A549 (cell line): ENCODE data around the gene S100A9. TPM values are rescaled to one million over a fixed set of nuclear protein-coding genes. Genes with fewer than 3 reads are reported as not detected.

Experiments used
- ATAC-seq, 2 experiments: fragments of 200-7000 bp in 1 of 2; fragments of >200 bp in 1 of 2; cut with Nextera tagmentation in 1 of 2; cut with Tn5 transposase in 1 of 2; 3 replicates each; pipeline versions ENCODE4 v1.8.0 to v1.9.1; 2018 to 2020; ENCODE audit warnings: mild to moderate bottlenecking in 1 of 2, moderate library complexity in 1 of 2
- CTCF ChIA-PET: fragments of 300-600 bp; sonication (Branson Sonifier 250); formaldehyde crosslinking; extraction: SDS; loops from one replicate; lab custom pipeline; 2021; ENCODE audit warnings: antibody characterized with exemption, inconsistent platforms; lab: Yijun Ruan, JAX
- POLR2A ChIA-PET: fragments of 350-600 bp; formaldehyde crosslinking; extraction: SDS; loops from one replicate; lab custom pipeline; 2021; ENCODE audit warnings: antibody characterized with exemption, inconsistent platforms; lab: Yijun Ruan, JAX
- DNase-seq, 2 experiments: peaks; one replicate each; pipeline versions ENCODE4 v3.0.0 to v3.0.0-alpha.2; 2011 to 2016; ENCODE audit warnings: low read depth in 1 of 2, low spot score in 1 of 2
- FAIRE-seq: peaks from 2 replicates; lab custom pipeline; 2011; peaks lifted over from hg19 to GRCh38; lab: Jason Lieb, UNC
- H3K27ac ChIP-seq, 2 experiments: fragments of >200 bp; sonication (Bioruptor Twin); formaldehyde crosslinking; 3 replicates each; pipeline ENCODE4 v1.5.1; 2016 to 2017
- H3K4me1 ChIP-seq: fragments of >200 bp; sonication (Bioruptor Twin); formaldehyde crosslinking; 3 replicates; pipeline ENCODE4 v1.6.1; 2016
- H3K4me2 ChIP-seq: fragments of >200 bp; sonication (Bioruptor Twin); formaldehyde crosslinking; 3 replicates; pipeline ENCODE4 v1.6.1; 2016
- H3K4me3 ChIP-seq: fragments of >200 bp; sonication (Bioruptor Twin); formaldehyde crosslinking; 3 replicates; pipeline ENCODE4 v1.5.1; 2016
- H3K9me3 ChIP-seq: fragments of >200 bp; sonication (Bioruptor Twin); formaldehyde crosslinking; 3 replicates; pipeline ENCODE4 v1.6.1; 2016
- CBX8 ChIP-seq: fragments of 200-600 bp; sonication (generic); IDR thresholded peaks from 2 replicates; pipeline ENCODE4 v1.6.1; 2016
- CEBPB ChIP-seq, 2 experiments: fragments of >200 bp in 1 of 2; sonication (Bioruptor Twin) in 1 of 2; formaldehyde crosslinking in 1 of 2; IDR thresholded peaks; 2 replicates each; pipeline ENCODE4 v1.6.1; 2012 to 2016
- CHD2 ChIP-seq: fragments of 150-350 bp; IDR thresholded peaks from 2 replicates; pipeline ENCODE4 v1.6.1; 2014; ENCODE audit warnings: low read length; ENCODE audit not compliant: partially characterized antibody
- EHF ChIP-seq: fragments of 250-450 bp; sonication (Bioruptor Pico); IDR thresholded peaks from 2 replicates; pipeline ENCODE4 v1.5.0; 2020; ENCODE audit warnings: mild to moderate bottlenecking
- EP300 ChIP-seq, 2 experiments: fragments of >200 bp; sonication (Bioruptor Twin); formaldehyde crosslinking; IDR thresholded peaks; 2 replicates in 1 of 2; 3 replicates in 1 of 2; pipeline ENCODE4 v1.6.1; 2016 to 2017
- FOSB ChIP-seq: fragments of 250-450 bp; sonication (Bioruptor Pico); IDR thresholded peaks from 2 replicates; pipeline ENCODE4 v1.5.0; 2020; ENCODE audit warnings: mild to moderate bottlenecking, moderate library complexity
- FOSL2 ChIP-seq, 2 experiments: fragments of 450-650 bp in 1 of 2; fragments of >200 bp in 1 of 2; sonication (Bioruptor Twin) in 1 of 2; formaldehyde crosslinking; IDR thresholded peaks; 2 replicates each; pipeline versions ENCODE4 v1.5.0 to v1.6.1; 2016 to 2020; ENCODE audit warnings: mild to moderate bottlenecking in 1 of 2, moderate library complexity in 1 of 2
- HOXB13 ChIP-seq: fragments of 250-450 bp; sonication (Bioruptor Pico); IDR thresholded peaks from 2 replicates; pipeline ENCODE4 v1.5.0; 2020; ENCODE audit warnings: low read depth, mild to moderate bottlenecking, moderate library complexity
- JUN ChIP-seq, 2 experiments: fragments of >200 bp; sonication (Bioruptor Twin); formaldehyde crosslinking; IDR thresholded peaks; 2 replicates in 1 of 2; 3 replicates in 1 of 2; pipeline ENCODE4 v1.6.1; 2016 to 2017
- KDM5A ChIP-seq: fragments of 200-600 bp; sonication (generic); IDR thresholded peaks from 2 replicates; pipeline ENCODE4 v1.6.1; 2016; ENCODE audit warnings: antibody characterized with exemption, mild to moderate bottlenecking
- MAZ ChIP-seq: fragments of 150-350 bp; IDR thresholded peaks from 2 replicates; pipeline ENCODE4 v1.6.1; 2014; ENCODE audit warnings: antibody characterized with exemption, low read depth, low read length, borderline replicate concordance
- NPAS2 ChIP-seq: fragments of 250-450 bp; sonication (Bioruptor Pico); IDR thresholded peaks from 2 replicates; pipeline ENCODE4 v1.8.0; 2022; ENCODE audit warnings: mild to moderate bottlenecking, moderate library complexity, borderline replicate concordance
- PHF8 ChIP-seq: fragments of 200-600 bp; sonication (generic); IDR thresholded peaks from 2 replicates; pipeline ENCODE4 v1.6.1; 2016; ENCODE audit warnings: low read depth, mild to moderate bottlenecking, antibody characterized with exemption, moderate library complexity, borderline replicate concordance
- POLR2A ChIP-seq: IDR thresholded peaks from 2 replicates; pipeline ENCODE4 v1.6.1; 2012; ENCODE audit warnings: mild to moderate bottlenecking, low read length
- RCOR1 ChIP-seq: fragments of 150-350 bp; IDR thresholded peaks from 2 replicates; pipeline ENCODE4 v1.6.1; 2014; ENCODE audit warnings: antibody characterized with exemption, low read length, low read depth
- RFX5 ChIP-seq: fragments of 450-650 bp; IDR thresholded peaks from 2 replicates; pipeline ENCODE4 v1.7.1; 2014; ENCODE audit warnings: antibody characterized with exemption, mild to moderate bottlenecking, moderate library complexity
- RNF2 ChIP-seq: fragments of 200-600 bp; sonication (generic); IDR thresholded peaks from 2 replicates; pipeline ENCODE4 v1.6.1; 2016; ENCODE audit warnings: low read depth, mild to moderate bottlenecking, antibody characterized with exemption, moderate library complexity, borderline replicate concordance
- TFCP2L1 ChIP-seq: fragments of 250-450 bp; sonication (Bioruptor Pico); IDR thresholded peaks from 2 replicates; pipeline ENCODE4 v1.5.0; 2021; ENCODE audit warnings: mild to moderate bottlenecking
- ZFP36 ChIP-seq: fragments of 450-650 bp; IDR thresholded peaks from 2 replicates; pipeline ENCODE4 v1.6.1; 2014; ENCODE audit warnings: borderline replicate concordance; ENCODE audit not compliant: partially characterized antibody
- ZSCAN20 ChIP-seq: fragments of 250-450 bp; sonication (Bioruptor Pico); IDR thresholded peaks from 2 replicates; pipeline ENCODE4 v1.8.0; 2022; ENCODE audit warnings: mild to moderate bottlenecking, moderate library complexity
- WGBS: methylation state at CpG from one replicate; pipeline ENCODE4 v1.1.6; 2017; ENCODE audit errors: missing lambda C conversion rate; 5-methylcytosine and 5-hydroxymethylcytosine counted together
- polyA plus RNA-seq, 4 experiments: library from polyadenylated mRNA; depleted of rRNA in 3 of 4; stranded (reverse); fragments of >200 nt; fragmentation: RNase III in 1 of 4; extraction: RNeasy Plus Mini Kit Qiagen cat#74134 plus additional on column Dnase treatment in 1 of 4; gene quantifications; 2 replicates in 3 of 4; 3 replicates in 1 of 4; pipeline ENCODE4 v1.2.3, GENCODE V29; 2011 to 2017
- TF ChIP-seq, protein P1 (sequence below): fragments of 150-350 bp; IDR thresholded peaks from 2 replicates; pipeline ENCODE4 v1.6.1; 2014; ENCODE audit warnings: low read depth, mild to moderate bottlenecking, low read length
- TF ChIP-seq, protein P2 (sequence below): fragments of 250-450 bp; sonication (Bioruptor Pico); IDR thresholded peaks from 2 replicates; pipeline ENCODE4 v1.5.0; 2020; ENCODE audit warnings: low read depth, mild to moderate bottlenecking, moderate library complexity
- TF ChIP-seq, protein P3 (sequence below): fragments of >200 bp; sonication (Bioruptor Twin); formaldehyde crosslinking; IDR thresholded peaks from 3 replicates; pipeline ENCODE4 v1.6.1; 2016
- TF ChIP-seq, protein P4 (sequence below): IDR thresholded peaks from 2 replicates; pipeline ENCODE4 v1.6.1; 2012

S100A9 gene
- polyA plus RNA-seq, 2 of the 4 experiments (the other 2 are of a cell fraction): 0.90 to 3.1 TPM

DNA sequence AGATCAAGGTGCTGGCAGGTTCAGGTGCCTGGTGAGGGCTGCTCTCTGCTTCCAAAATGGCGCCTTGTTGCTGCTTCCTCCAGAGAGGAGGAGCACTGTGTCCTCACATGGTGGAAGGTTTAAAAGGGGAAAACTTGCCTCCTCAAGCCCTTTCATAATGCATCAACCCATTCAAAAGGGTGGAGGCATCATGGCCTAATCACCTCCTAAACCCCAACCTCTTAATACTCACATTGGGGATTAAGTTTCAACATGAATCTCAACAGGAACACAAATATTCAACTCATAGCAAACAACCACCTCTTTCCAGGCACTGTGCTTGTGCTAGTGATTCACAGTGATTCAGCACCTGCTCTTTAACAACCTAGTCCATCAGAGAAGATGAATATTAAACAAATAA is 13.6 kb downstream of the S100A9 start:
- ATAC-seq (no peak), FAIRE-seq (no peak), DNase-seq (no peak)
- Histone ChIP-seq H3K4me3 (no peak overlapping the region), H3K9me3 (no peaks in the 10 kb centered on the region), H3K4me1 (peaks cover 5% of the 10 kb centered on the region; the same call in 1 of the 3 replicates), H3K27ac (no peak overlapping the region), H3K4me2 (no peak overlapping the region)
- TF ChIP-seq, protein P1, sequence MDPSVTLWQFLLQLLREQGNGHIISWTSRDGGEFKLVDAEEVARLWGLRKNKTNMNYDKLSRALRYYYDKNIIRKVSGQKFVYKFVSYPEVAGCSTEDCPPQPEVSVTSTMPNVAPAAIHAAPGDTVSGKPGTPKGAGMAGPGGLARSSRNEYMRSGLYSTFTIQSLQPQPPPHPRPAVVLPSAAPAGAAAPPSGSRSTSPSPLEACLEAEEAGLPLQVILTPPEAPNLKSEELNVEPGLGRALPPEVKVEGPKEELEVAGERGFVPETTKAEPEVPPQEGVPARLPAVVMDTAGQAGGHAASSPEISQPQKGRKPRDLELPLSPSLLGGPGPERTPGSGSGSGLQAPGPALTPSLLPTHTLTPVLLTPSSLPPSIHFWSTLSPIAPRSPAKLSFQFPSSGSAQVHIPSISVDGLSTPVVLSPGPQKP: no peak
- WGBS: 16% methylated on average over 1 of the region's 1 CpG
- ChIA-PET POLR2A (no interaction called here), CTCF (no interaction called here)

DNA sequence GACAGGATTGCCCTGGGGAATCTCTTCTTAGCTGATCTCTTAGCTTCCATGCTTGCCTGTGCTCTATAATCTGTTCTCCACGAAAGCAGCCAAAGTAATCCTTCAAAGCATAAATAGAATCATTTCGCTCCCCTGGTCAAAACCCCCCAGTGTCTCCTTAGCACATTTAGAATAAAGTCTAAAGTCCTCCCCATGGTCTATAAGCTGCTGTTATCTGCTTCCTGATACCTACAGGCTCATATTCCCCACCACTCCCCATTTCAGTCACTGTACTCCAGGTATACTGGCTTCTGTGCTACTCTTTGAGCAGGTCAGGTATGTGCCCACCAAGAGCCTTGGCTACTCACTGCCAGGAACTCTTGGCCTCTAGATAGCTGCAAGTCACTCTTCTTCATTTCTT is 14.9 kb downstream of the S100A9 start:
- ChIA-PET POLR2A (no interaction called here), CTCF (interaction anchor here (0.7 to 6.0 kb wide), 4 partner anchors 19 to 123 kb away, joined by 3 to 41 read pairs (median 4); no protein-coding TSS in a partner anchor)
- no peaks in the 10 kb centered on the region for H3K9me3 ChIP-seq
- WGBS: 11% methylated on average over 2 of the region's 2 CpGs
- H3K4me2 ChIP-seq: no peak overlapping the region
- FAIRE-seq: no peak
- TF ChIP-seq CEBPB (IDR thresholded peaks at IDR 0.05): no peak
- no peak for TF ChIP-seq ZSCAN20
- TF ChIP-seq CHD2: no peak
- TF ChIP-seq POLR2A: no peak
- TF ChIP-seq CBX8: no peak
- no peak for TF ChIP-seq MAZ
- no peak for TF ChIP-seq ZFP36
- H3K4me1 ChIP-seq: peaks cover 5% of the 10 kb centered on the region; the same call in 1 of the 3 replicates
- DNase-seq: no peak
- H3K27ac ChIP-seq: no peak overlapping the region
- H3K4me3 ChIP-seq: no peak overlapping the region
- ATAC-seq: no peak

DNA sequence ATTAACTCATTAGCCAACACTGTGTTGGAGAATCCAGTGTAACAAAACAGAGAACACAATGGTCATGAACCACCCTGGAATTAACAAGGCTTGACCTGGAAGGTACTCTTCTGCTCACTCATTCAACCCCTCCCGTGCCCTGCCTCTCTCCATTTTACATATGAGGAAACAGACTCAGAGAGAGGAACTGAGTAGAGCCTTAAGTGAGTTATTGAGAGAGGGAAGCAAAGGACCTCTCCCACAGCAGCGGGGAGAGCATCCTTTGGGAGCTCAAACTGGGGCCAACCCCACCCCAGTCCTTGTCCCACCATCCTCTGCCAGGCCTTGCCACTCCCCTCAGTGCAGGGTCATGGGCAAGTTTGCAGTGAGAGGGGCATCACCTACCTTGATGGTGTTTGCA is 16.4 kb downstream of the S100A9 start:
- Histone ChIP-seq H3K9me3 (no peaks in the 10 kb centered on the region), H3K4me3 (no peak overlapping the region), H3K27ac (no peak overlapping the region), H3K4me2 (no peak overlapping the region), H3K4me1 (peaks cover 5% of the 10 kb centered on the region; the same call in 1 of the 3 replicates)
- ChIA-PET POLR2A (no interaction called here), CTCF (interaction anchor here (1.2 to 6.0 kb wide), 4 partner anchors 11 to 121 kb away, joined by 4 to 41 read pairs (median 5); partner anchors contain the start of gene S100A9)
- ATAC-seq (no peak), FAIRE-seq (no peak), DNase-seq (no peak)
- 0% methylated on average over 2 of the region's 2 CpGs for WGBS
- TF ChIP-seq, protein P2, sequence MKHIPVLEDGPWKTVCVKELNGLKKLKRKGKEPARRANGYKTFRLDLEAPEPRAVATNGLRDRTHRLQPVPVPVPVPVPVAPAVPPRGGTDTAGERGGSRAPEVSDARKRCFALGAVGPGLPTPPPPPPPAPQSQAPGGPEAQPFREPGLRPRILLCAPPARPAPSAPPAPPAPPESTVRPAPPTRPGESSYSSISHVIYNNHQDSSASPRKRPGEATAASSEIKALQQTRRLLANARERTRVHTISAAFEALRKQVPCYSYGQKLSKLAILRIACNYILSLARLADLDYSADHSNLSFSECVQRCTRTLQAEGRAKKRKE (CRISPR knock-in tag): no peak
- TF ChIP-seq PHF8: no peak
- TF ChIP-seq, protein P3, sequence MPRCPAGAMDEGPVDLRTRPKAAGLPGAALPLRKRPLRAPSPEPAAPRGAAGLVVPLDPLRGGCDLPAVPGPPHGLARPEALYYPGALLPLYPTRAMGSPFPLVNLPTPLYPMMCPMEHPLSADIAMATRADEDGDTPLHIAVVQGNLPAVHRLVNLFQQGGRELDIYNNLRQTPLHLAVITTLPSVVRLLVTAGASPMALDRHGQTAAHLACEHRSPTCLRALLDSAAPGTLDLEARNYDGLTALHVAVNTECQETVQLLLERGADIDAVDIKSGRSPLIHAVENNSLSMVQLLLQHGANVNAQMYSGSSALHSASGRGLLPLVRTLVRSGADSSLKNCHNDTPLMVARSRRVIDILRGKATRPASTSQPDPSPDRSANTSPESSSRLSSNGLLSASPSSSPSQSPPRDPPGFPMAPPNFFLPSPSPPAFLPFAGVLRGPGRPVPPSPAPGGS: no peak

DNA sequence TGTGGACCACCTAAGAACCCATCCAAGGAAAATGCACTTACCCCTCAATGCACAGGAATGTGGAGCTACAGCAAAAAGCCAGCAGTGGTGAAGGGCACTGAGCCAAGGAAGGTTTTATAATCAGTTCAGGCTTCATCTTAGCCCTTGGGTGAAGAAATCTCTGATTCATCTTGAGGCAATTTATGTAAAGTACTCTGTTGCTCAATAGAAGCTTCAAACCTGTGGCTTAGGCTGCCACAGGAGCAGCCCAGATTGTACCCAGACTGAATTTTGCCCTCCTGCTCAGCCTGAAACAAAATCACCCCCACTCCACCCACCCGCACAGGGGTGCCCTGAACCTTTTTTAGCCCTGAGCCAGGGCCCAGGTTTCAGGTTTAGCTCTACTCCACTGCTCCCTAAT is 17.9 kb downstream of the S100A9 start, which contains the start of gene S100A12:
S100A12 (minus strand) TSS at position 111 of the 400 bp plus-strand sequence. CDS start 1,029 bp downstream, outside the sequence.
- DNase-seq (peak in 1 of 2 experiments; percentile 13), FAIRE-seq (no peak), ATAC-seq (peak; percentile 74 to 79)
- POLR2A ChIA-PET: interaction anchor here (1.4 kb wide), 1 partner anchor 115 kb away, joined by 4 read pairs; no protein-coding TSS in a partner anchor
- Histone ChIP-seq H3K27ac (peak within 1 kb of the TSS in 1 of 2 experiments; percentile 33; a peak in 2 of 6 replicates), H3K9me3 (peaks cover 2% of the 10 kb centered on the region; the same call in 1 of the 3 replicates), H3K4me2 (0 out of 3 replicates have a peak within 1 kb of the TSS, but pooled peaks have one; percentile 21), H3K4me1 (peaks cover 5% of the 10 kb centered on the region; the same call in 1 of the 3 replicates), H3K4me3 (no peak within 1 kb of the TSS)
- CTCF ChIA-PET: interaction anchor here (1.0 to 6.0 kb wide), 4 partner anchors 8 to 119 kb away, joined by 3 to 41 read pairs (median 9); no protein-coding TSS in a partner anchor
- WGBS: 0% methylated on average over 1 of the region's 1 CpG
- TF ChIP-seq FOSB (CRISPR knock-in tag) (no peak), HOXB13 (no peak), RNF2 (no peak), EHF (no peak), RFX5 (no peak), EP300 (IDR thresholded peaks at IDR 0.05) (no peak), TFCP2L1 (no peak), NPAS2 (CRISPR knock-in tag) (no peak), KDM5A (no peak), FOSL2 (IDR thresholded peaks at IDR 0.05) (peak; percentile 6; the same call in 1 of the 2 replicates), FOSL2 (CRISPR knock-in tag; IDR thresholded peaks at IDR 0.05) (no peak), PHF8 (no peak), JUN (IDR thresholded peaks at IDR 0.05) (no peak), RCOR1 (no peak)
- TF ChIP-seq, protein P4, sequence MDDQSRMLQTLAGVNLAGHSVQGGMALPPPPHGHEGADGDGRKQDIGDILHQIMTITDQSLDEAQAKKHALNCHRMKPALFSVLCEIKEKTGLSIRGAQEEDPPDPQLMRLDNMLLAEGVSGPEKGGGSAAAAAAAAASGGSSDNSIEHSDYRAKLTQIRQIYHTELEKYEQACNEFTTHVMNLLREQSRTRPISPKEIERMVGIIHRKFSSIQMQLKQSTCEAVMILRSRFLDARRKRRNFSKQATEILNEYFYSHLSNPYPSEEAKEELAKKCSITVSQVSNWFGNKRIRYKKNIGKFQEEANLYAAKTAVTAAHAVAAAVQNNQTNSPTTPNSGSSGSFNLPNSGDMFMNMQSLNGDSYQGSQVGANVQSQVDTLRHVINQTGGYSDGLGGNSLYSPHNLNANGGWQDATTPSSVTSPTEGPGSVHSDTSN: no peak
- TF ChIP-seq, protein P3: no peak
